AG04449 (cell line): ENCODE results near the gene ZFAND4.
"Not testable (repeated sequence)": the region's sequence is repeated elsewhere in the genome, so short reads cannot be mapped to it uniquely, and the experiment has no call there.

Experiments used
- CTCF ChIA-PET: fragments of 350-600 bp; formaldehyde crosslinking; extraction: SDS; loops from one replicate; lab custom pipeline; 2021; ENCODE audit warnings: antibody characterized with exemption; lab: Yijun Ruan, JAX
- POLR2A ChIA-PET: fragments of 400-600, 350-600 bp; formaldehyde crosslinking; extraction: SDS; loops from one replicate; lab custom pipeline; 2020; ENCODE audit warnings: antibody characterized with exemption, inconsistent platforms; lab: Yijun Ruan, JAX
- DNase-seq: peaks from one replicate; pipeline ENCODE4 v3.0.0-alpha.2; 2010; ENCODE audit warnings: low read depth, low spot score
- H3K4me3 ChIP-seq: 2 replicates; pipeline ENCODE4 v1.5.1; 2011; ENCODE audit warnings: low read depth, mild to moderate bottlenecking, control low read depth, low read length
- TF ChIP-seq, protein P1 (sequence below): IDR thresholded peaks from one replicate; pipeline ENCODE4 v1.5.1; 2011; ENCODE audit warnings: mild to moderate bottlenecking, moderate library complexity, low read length, control low read depth, inconsistent platforms; ENCODE audit not compliant: insufficient read depth; ENCODE audit errors: missing control alignments

Gene ZFAND4

DNA sequence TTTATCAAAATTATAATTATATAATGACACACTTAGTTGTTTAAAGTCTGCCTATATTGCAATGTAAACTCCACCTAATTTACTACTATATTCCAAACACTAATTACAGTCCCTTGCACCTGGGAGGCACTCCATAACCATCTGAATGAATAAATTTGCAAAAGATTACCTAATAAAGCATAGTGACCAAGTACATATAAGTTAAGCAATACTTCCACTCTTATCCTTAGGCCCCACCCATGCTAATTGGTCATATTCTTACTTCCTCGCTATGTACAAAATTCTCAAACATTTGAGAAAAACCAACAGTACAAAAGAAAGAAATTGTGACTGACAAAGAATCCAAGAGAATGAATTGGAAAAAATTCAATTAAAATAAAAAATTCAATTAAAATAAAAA lies 65.3 kb downstream of the ZFAND4 start:
- H3K4me3 ChIP-seq = no peak overlapping the region
- TF ChIP-seq, protein P1, sequence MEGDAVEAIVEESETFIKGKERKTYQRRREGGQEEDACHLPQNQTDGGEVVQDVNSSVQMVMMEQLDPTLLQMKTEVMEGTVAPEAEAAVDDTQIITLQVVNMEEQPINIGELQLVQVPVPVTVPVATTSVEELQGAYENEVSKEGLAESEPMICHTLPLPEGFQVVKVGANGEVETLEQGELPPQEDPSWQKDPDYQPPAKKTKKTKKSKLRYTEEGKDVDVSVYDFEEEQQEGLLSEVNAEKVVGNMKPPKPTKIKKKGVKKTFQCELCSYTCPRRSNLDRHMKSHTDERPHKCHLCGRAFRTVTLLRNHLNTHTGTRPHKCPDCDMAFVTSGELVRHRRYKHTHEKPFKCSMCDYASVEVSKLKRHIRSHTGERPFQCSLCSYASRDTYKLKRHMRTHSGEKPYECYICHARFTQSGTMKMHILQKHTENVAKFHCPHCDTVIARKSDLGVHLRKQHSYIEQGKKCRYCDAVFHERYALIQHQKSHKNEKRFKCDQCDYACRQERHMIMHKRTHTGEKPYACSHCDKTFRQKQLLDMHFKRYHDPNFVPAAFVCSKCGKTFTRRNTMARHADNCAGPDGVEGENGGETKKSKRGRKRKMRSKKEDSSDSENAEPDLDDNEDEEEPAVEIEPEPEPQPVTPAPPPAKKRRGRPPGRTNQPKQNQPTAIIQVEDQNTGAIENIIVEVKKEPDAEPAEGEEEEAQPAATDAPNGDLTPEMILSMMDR = no peak
- POLR2A ChIA-PET = no interaction called here
- CTCF ChIA-PET = no interaction called here
- no peak for DNase-seq

DNA sequence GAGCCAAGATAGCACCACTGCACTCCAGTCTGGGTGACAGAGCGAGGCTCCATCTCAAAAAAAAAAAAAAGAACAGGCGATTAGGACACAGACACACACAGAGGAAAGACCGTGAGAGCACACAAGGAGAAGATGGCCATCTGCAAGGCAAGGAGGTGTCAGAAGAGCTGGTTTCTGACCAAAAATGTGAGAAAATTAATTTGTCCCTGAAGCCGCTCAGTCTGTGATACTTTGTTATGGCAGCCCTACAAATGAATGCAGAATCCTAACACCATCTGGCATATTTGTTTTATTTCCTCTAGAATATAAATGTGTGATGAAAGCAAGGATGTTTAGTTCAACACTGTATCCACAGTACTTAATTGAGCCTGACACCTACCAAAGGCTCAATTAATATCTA lies 69.7 kb downstream of the ZFAND4 start:
- ChIA-PET CTCF (interaction anchor here (0.6 kb wide), 1 partner anchor 27 kb away, joined by 4 read pairs; no protein-coding TSS in a partner anchor), POLR2A (no interaction called here)
- no peak overlapping the region for H3K4me3 ChIP-seq
- DNase-seq = no peak
- TF ChIP-seq, protein P1 = no peak

DNA sequence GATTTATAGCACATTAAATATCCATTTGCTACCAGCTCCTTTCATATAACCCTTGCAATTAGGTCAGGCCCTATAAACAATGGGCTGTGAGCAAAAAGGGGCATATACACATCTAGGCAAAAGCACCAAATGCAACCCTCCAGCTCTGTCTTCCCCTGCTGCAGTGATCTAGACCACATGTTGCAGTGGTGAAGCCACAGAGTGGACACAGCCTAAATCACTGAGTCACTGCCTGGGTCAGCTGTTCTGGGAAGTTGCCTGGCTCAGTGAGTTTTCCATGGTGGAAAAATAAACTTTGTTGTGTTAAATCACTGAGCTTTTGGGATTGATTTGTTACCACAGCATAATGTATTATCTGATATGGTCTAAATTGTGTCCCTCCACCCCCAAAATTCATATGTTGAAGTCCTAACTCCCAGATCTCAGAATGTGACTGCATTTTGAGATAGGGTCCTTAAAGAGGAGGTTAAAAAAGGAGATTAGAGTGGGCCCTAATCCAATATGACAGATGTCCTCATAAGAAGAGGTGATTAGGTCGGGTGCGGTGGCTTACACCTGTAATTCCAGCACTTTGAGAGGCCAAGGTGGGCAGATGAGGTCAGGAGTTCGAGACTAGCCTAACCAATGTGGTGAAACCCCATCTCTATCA lies 70.4 kb downstream of the ZFAND4 start:
- DNase-seq = no peak
- no peak overlapping the region for H3K4me3 ChIP-seq
- TF ChIP-seq, protein P1 = no peak
- ChIA-PET POLR2A (no interaction called here), CTCF (no interaction called here)

DNA sequence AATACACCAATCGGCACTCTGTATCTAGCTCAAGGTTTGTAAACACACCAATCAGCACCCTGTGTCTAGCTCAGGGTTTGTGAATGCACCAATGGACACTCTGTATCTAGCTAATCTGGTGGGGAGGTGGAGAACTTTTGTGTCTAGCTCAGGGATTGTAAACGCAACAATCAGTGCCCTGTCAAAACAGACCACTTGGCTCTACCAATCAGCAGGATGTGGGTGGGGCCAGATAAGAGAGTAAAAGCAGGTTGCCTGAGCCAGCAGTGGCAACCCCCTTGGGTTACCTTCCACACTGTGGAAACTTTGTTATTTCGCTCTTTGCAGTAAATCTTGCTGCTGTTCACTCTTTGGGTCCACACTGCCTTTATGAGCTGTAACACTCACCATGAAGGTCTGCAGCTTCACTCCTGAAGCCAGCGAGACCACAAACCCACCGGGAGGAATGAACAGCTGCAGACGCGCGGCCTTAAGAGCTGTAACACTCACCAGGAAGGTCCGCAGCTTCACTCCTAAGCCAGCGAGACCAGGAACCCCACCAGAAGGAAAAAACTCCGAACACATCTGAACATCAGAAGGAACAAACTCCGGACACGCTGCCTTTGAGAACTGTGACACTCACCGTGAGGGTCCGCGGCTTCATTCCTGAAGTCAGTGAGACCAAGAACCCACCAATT lies 71.2 kb downstream of the ZFAND4 start:
- CTCF ChIA-PET, DNase-seq, H3K4me3 ChIP-seq, POLR2A ChIA-PET: not testable (repeated sequence)

DNA sequence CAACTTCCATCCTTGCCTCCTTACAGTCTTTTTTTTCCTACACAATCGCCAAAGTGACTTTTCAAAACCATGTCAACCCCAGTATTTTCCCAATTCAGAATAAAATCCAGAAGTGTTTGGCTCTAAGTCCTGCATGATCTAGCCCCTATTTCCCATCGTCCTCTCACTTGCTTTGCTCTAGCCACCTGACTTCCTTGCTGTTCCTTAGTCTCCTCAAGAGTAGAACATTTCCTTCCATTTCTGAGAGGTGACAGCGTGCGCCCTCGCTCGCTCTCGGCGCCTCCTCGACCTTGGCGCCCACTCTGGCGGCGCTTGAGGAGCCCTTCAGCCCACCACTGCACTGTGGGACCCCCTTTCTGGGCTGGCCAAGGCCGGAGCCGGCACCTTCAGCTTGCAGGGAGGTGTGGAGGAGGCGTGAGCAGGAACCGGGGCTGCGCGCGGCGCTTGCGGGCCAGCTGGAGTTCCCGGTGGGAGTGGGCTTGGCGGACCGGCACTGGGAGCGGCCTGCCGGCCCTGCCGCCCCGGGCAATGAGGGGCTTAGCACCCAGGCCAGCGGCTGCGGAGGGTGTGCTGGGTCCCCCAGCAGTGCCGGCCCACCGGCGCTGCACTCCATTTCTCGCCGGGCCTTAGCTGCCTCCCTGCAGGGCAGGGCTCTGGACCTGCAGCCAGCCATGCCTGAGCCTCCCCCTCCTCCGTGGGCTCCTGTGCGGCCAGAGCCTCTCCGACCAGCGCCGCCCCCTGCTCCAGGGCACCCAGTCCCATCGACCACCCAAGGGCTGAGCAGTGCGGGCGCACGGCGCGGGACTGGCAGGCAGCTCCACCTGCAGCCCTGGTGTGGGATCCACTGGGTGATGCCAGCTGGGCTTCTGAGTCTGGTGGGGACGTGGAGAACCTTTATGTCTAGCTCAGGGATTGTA lies 72.0 kb downstream of the ZFAND4 start:
- DNase-seq, POLR2A ChIA-PET, H3K4me3 ChIP-seq: not testable (repeated sequence)
- CTCF ChIA-PET = interaction anchor here (0.6 kb wide), 1 partner anchor 135 kb away, joined by 3 read pairs; no protein-coding TSS in a partner anchor

DNA sequence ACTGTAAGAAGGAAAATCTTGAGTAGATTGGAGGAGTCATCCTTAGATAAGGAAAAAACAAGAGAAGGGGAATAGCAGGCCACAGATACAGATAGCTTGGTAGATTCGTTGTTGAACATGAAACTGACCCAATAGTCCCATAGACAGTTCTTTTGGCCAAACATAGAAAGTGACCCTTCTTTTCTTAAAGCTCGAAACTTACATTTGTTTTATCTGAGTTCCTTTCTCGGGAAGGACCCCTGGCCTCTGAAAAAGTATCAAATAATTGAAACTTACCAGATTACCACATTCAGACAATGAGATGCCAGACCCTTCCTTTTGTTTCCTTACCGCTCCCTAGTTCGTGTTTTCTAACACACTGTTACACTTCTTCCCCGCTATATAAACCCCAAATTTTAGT lies 72.9 kb downstream of the ZFAND4 start:
- CTCF ChIA-PET = no interaction called here
- DNase-seq = no peak
- TF ChIP-seq, protein P1 = no peak
- POLR2A ChIA-PET = no interaction called here
- H3K4me3 ChIP-seq = no peak overlapping the region
